Gastroesophageal sphincter (tissue), 3 donors: ENCODE results near the gene HOPX.

ENCODE experiments used
- CTCF ChIP-seq, 4 experiments: fragments of 200-600 bp in 2 of 4; fragments of 450-650 bp in 2 of 4; sonication (generic) in 1 of 4; IDR thresholded peaks; one replicate each; pipeline ENCODE4 v1.5.1; 2017 to 2019; ENCODE audit warnings: antibody characterized with exemption in 4 of 4, mild to moderate bottlenecking in 2 of 4, moderate library complexity in 2 of 4
- POLR2AphosphoS5 ChIP-seq: sonication (generic); formaldehyde crosslinking; IDR thresholded peaks from one replicate; pipeline ENCODE4 v1.6.1; 2017; ENCODE audit warnings: antibody characterized with exemption

- TF ChIP-seq CTCF (IDR thresholded peaks at IDR 0.05) (no peak), POLR2AphosphoS5 (no peak)
Measured at GRCh38 chr4:56701161-56701480, 20.0 kb upstream of the HOPX start.
